ENCODE measurements around the gene KDELR3. TPM values are rescaled to one million over a fixed set of nuclear protein-coding genes. Genes with fewer than 3 reads are reported as not detected.

Gene KDELR3
- polyA plus RNA-seq, 2 donors: 1.0 to 1.3 TPM

GRCh38 chr22:38455076-38455529, 12.8 kb upstream of the KDELR3 start, which contains the start of gene KCNJ4:
KCNJ4 (minus strand) TSS chr22:38455199; CDS start chr22:38428132, 27,067 bp downstream.
- peaks cover 7 to 11% of the 10 kb centered on the region in 2 donors for H3K4me1 ChIP-seq (ENCODE audit: control insufficient read depth in 2 of 2, insufficient read depth in 2 of 2, low read length in 1 of 2)
- H3K4me3 ChIP-seq (ENCODE audit: low read depth in 1 of 2, low read length in 2 of 2): peak within 1 kb of the TSS; percentile 36 to 52
- 0 to 2% methylated on average over 30 to 76 of the region's 76 CpGs for WGBS, 2 donors
- H3K27ac ChIP-seq (ENCODE audit: low read depth in 2 of 2, low read length in 1 of 2): no peak within 1 kb of the TSS
- H3K27me3 ChIP-seq (ENCODE audit: control insufficient read depth in 1 of 2, insufficient read depth in 2 of 2, low read length in 2 of 2): peaks cover 0 to 27% of the 10 kb centered on the region in 2 donors
- peaks cover 0 to 3% of the 10 kb centered on the region in 2 donors for H3K9me3 ChIP-seq (ENCODE audit: control insufficient read depth in 2 of 2, insufficient read depth in 1 of 2, low read depth in 1 of 2, low read length in 1 of 2)
- H3K36me3 ChIP-seq (ENCODE audit: control insufficient read depth in 2 of 2, insufficient read depth in 2 of 2, low read length in 1 of 2): peaks cover 0 to 2% of the 10 kb centered on the region in 2 donors

GRCh38 chr22:38455530-38456271, 12.2 kb upstream of the KDELR3 start:
- H3K9me3 ChIP-seq (ENCODE audit: control insufficient read depth in 2 of 2, insufficient read depth in 1 of 2, low read depth in 1 of 2, low read length in 1 of 2): peaks cover 0 to 3% of the 10 kb centered on the region in 2 donors
- H3K4me1 ChIP-seq (ENCODE audit: control insufficient read depth in 2 of 2, insufficient read depth in 2 of 2, low read length in 1 of 2): peaks cover 7 to 11% of the 10 kb centered on the region in 2 donors
- H3K36me3 ChIP-seq (ENCODE audit: control insufficient read depth in 2 of 2, insufficient read depth in 2 of 2, low read length in 1 of 2): peaks cover 0 to 2% of the 10 kb centered on the region in 2 donors
- peak overlapping the region in 1 of 2 donors; percentile 52 for H3K4me3 ChIP-seq (ENCODE audit: low read depth in 1 of 2, low read length in 2 of 2)
- no peak overlapping the region for H3K27ac ChIP-seq (ENCODE audit: low read depth in 2 of 2, low read length in 1 of 2)
- WGBS, 2 donors: 0 to 1% methylated on average over 79 to 90 of the region's 90 CpGs
- H3K27me3 ChIP-seq (ENCODE audit: control insufficient read depth in 1 of 2, insufficient read depth in 2 of 2, low read length in 2 of 2): peaks cover 0 to 29% of the 10 kb centered on the region in 2 donors

- no peak overlapping the region for H3K4me3 ChIP-seq (ENCODE audit: low read depth in 1 of 2, low read length in 2 of 2)
- peaks cover 0 to 29% of the 10 kb centered on the region in 2 donors for H3K27me3 ChIP-seq (ENCODE audit: control insufficient read depth in 1 of 2, insufficient read depth in 2 of 2, low read length in 2 of 2)
- H3K27ac ChIP-seq (ENCODE audit: low read depth in 2 of 2, low read length in 1 of 2): no peak overlapping the region
- H3K4me1 ChIP-seq (ENCODE audit: control insufficient read depth in 2 of 2, insufficient read depth in 2 of 2, low read length in 1 of 2): peaks cover 7 to 11% of the 10 kb centered on the region in 2 donors
- H3K36me3 ChIP-seq (ENCODE audit: control insufficient read depth in 2 of 2, insufficient read depth in 2 of 2, low read length in 1 of 2): peaks cover 0 to 2% of the 10 kb centered on the region in 2 donors
- WGBS, 2 donors: 44 to 51% methylated on average over 17 of the region's 17 CpGs
- peaks cover 0 to 3% of the 10 kb centered on the region in 2 donors for H3K9me3 ChIP-seq (ENCODE audit: control insufficient read depth in 2 of 2, insufficient read depth in 1 of 2, low read depth in 1 of 2, low read length in 1 of 2)
Measured at GRCh38 chr22:38456272-38456835, 11.5 kb upstream of the KDELR3 start.

- WGBS, 2 donors: 77 to 79% methylated on average over 14 of the region's 14 CpGs
- Histone ChIP-seq H3K4me3 (ENCODE audit: low read depth in 1 of 2, low read length in 2 of 2) (no peak overlapping the region), H3K27ac (ENCODE audit: low read depth in 2 of 2, low read length in 1 of 2) (no peak overlapping the region), H3K9me3 (ENCODE audit: control insufficient read depth in 2 of 2, insufficient read depth in 1 of 2, low read depth in 1 of 2, low read length in 1 of 2) (peaks cover 0 to 3% of the 10 kb centered on the region in 2 donors), H3K36me3 (ENCODE audit: control insufficient read depth in 2 of 2, insufficient read depth in 2 of 2, low read length in 1 of 2) (peaks cover 0 to 2% of the 10 kb centered on the region in 2 donors), H3K4me1 (ENCODE audit: control insufficient read depth in 2 of 2, insufficient read depth in 2 of 2, low read length in 1 of 2) (peaks cover 7 to 15% of the 10 kb centered on the region in 2 donors), H3K27me3 (ENCODE audit: control insufficient read depth in 1 of 2, insufficient read depth in 2 of 2, low read length in 2 of 2) (peaks cover 0 to 29% of the 10 kb centered on the region in 2 donors)
Measured at GRCh38 chr22:38456841-38457699, 10.8 kb upstream of the KDELR3 start.

- 47 to 49% methylated on average over 8 of the region's 8 CpGs for WGBS, 2 donors
- Histone ChIP-seq H3K27ac (ENCODE audit: low read depth in 2 of 2, low read length in 1 of 2) (no peak overlapping the region), H3K9me3 (ENCODE audit: control insufficient read depth in 2 of 2, insufficient read depth in 1 of 2, low read depth in 1 of 2, low read length in 1 of 2) (no peaks in the 10 kb centered on the region), H3K36me3 (ENCODE audit: control insufficient read depth in 2 of 2, insufficient read depth in 2 of 2, low read length in 1 of 2) (peaks cover 0 to 2% of the 10 kb centered on the region in 2 donors), H3K4me1 (ENCODE audit: control insufficient read depth in 2 of 2, insufficient read depth in 2 of 2, low read length in 1 of 2) (peaks cover 0 to 5% of the 10 kb centered on the region in 2 donors), H3K27me3 (ENCODE audit: control insufficient read depth in 1 of 2, insufficient read depth in 2 of 2, low read length in 2 of 2) (peaks cover 0 to 16% of the 10 kb centered on the region in 2 donors), H3K4me3 (ENCODE audit: low read depth in 1 of 2, low read length in 2 of 2) (no peak overlapping the region)
Measured at GRCh38 chr22:38460426-38460840, 7.5 kb upstream of the KDELR3 start.

GRCh38 chr22:38461057-38461413, 6.9 kb upstream of the KDELR3 start:
- Histone ChIP-seq H3K4me1 (ENCODE audit: control insufficient read depth in 2 of 2, insufficient read depth in 2 of 2, low read length in 1 of 2) (peaks cover 0 to 4% of the 10 kb centered on the region in 2 donors), H3K27me3 (ENCODE audit: control insufficient read depth in 1 of 2, insufficient read depth in 2 of 2, low read length in 2 of 2) (peaks cover 0 to 11% of the 10 kb centered on the region in 2 donors), H3K4me3 (ENCODE audit: low read depth in 1 of 2, low read length in 2 of 2) (no peak overlapping the region), H3K9me3 (ENCODE audit: control insufficient read depth in 2 of 2, insufficient read depth in 1 of 2, low read depth in 1 of 2, low read length in 1 of 2) (no peaks in the 10 kb centered on the region), H3K27ac (ENCODE audit: low read depth in 2 of 2, low read length in 1 of 2) (no peak overlapping the region), H3K36me3 (ENCODE audit: control insufficient read depth in 2 of 2, insufficient read depth in 2 of 2, low read length in 1 of 2) (peaks cover 0 to 2% of the 10 kb centered on the region in 2 donors)
- 39 to 40% methylated on average over 9 of the region's 9 CpGs for WGBS, 2 donors

GRCh38 chr22:38461414-38462081, 6.3 kb upstream of the KDELR3 start:
- no peak overlapping the region for H3K27ac ChIP-seq (ENCODE audit: low read depth in 2 of 2, low read length in 1 of 2)
- H3K9me3 ChIP-seq (ENCODE audit: control insufficient read depth in 2 of 2, insufficient read depth in 1 of 2, low read depth in 1 of 2, low read length in 1 of 2): no peaks in the 10 kb centered on the region
- peaks cover 0 to 4% of the 10 kb centered on the region in 2 donors for H3K4me1 ChIP-seq (ENCODE audit: control insufficient read depth in 2 of 2, insufficient read depth in 2 of 2, low read length in 1 of 2)
- H3K27me3 ChIP-seq (ENCODE audit: control insufficient read depth in 1 of 2, insufficient read depth in 2 of 2, low read length in 2 of 2): peaks cover 0 to 7% of the 10 kb centered on the region in 2 donors
- whole genome bisulfite sequencing, 2 donors: 12 to 13% methylated on average over 51 of the region's 51 CpGs
- no peak overlapping the region for H3K4me3 ChIP-seq (ENCODE audit: low read depth in 1 of 2, low read length in 2 of 2)
- H3K36me3 ChIP-seq (ENCODE audit: control insufficient read depth in 2 of 2, insufficient read depth in 2 of 2, low read length in 1 of 2): peaks cover 0 to 2% of the 10 kb centered on the region in 2 donors

- Histone ChIP-seq H3K36me3 (ENCODE audit: control insufficient read depth in 2 of 2, insufficient read depth in 2 of 2, low read length in 1 of 2) (peaks cover 0 to 2% of the 10 kb centered on the region in 2 donors), H3K27me3 (ENCODE audit: control insufficient read depth in 1 of 2, insufficient read depth in 2 of 2, low read length in 2 of 2) (peaks cover 0 to 7% of the 10 kb centered on the region in 2 donors), H3K4me1 (ENCODE audit: control insufficient read depth in 2 of 2, insufficient read depth in 2 of 2, low read length in 1 of 2) (peaks cover 4 to 5% of the 10 kb centered on the region in 2 donors), H3K9me3 (ENCODE audit: control insufficient read depth in 2 of 2, insufficient read depth in 1 of 2, low read depth in 1 of 2, low read length in 1 of 2) (no peaks in the 10 kb centered on the region), H3K4me3 (ENCODE audit: low read depth in 1 of 2, low read length in 2 of 2) (no peak overlapping the region), H3K27ac (ENCODE audit: low read depth in 2 of 2, low read length in 1 of 2) (no peak overlapping the region)
- WGBS, 2 donors: 46 to 67% methylated on average over 28 of the region's 28 CpGs
Measured at GRCh38 chr22:38462960-38463784, 4.7 kb upstream of the KDELR3 start.

All from esophagus (tissue), 2 donors.